ENCODE measurements around the gene DRC3.

The DRC3 gene

DNA sequence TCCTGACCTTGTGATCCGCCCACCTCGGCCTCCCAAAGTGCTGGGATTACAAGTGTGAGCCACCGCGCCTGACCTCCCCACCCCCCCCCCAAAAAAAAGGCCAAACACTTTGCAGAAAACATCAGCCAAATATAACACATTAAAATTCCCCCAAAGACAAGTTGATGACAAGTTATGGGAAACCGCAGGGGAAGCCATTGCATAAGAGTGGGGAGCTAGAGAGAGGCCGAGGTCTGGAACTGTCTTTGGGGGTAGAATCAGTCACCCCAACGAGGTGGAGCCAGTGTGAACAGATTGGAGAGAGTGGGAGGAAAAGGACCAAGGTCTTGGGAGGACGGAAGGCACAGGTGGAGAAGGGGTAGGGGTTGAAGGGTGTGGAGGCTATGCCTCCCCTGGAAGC, 2.8 kb downstream of the DRC3 start:
- no peak overlapping the region for H3K9ac ChIP-seq (ENCODE audit: low read length)
- peaks cover 6% of the 10 kb centered on the region for H3K27me3 ChIP-seq (ENCODE audit: control insufficient read depth, insufficient read depth, low read length)
- H3K9me3 ChIP-seq (ENCODE audit: control insufficient read depth, low read depth, low read length) = no peaks in the 10 kb centered on the region
- H3K4me1 ChIP-seq (ENCODE audit: control insufficient read depth, low read depth, low read length) = peaks cover 7% of the 10 kb centered on the region
- no peak overlapping the region for H3K4me3 ChIP-seq (ENCODE audit: low read length)
- no peak overlapping the region for H3K27ac ChIP-seq (ENCODE audit: low read length)
- no peaks in the 10 kb centered on the region for H3K36me3 ChIP-seq (ENCODE audit: control insufficient read depth, low read depth, low read length)

DNA sequence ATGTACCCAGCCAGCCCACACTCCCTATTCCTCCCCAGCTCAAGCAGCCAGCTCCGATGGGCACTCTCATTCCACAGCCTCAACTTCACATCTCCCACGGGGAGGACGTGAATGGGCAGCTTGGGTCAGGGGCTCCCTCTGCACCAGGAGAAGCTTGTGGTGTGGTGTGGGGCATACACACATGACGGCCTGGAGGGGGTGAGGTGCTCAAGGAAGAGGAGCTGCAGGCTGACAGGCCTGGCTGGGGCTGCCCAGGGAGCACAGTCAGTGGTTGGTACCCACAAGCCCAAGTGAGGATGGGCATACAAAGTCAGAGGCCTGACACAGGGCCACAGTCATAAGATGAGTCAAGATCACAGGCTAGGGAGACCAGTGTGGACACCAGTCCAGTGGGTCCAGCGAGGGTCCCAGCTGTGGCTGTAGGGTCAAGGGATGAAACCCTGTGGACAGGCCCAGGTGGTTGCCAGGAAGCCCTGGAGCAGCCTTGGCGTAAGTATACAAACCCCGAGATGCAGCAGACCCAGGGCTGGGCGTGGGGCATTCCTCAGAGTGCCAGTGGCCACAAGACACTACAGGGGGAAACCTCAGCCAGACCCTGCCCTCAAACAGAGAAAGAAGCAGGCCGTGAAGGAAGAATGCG, 4.4 kb downstream of the DRC3 start:
- Histone ChIP-seq H3K9ac (ENCODE audit: low read length) (no peak overlapping the region), H3K36me3 (ENCODE audit: control insufficient read depth, low read depth, low read length) (no peaks in the 10 kb centered on the region)

DNA sequence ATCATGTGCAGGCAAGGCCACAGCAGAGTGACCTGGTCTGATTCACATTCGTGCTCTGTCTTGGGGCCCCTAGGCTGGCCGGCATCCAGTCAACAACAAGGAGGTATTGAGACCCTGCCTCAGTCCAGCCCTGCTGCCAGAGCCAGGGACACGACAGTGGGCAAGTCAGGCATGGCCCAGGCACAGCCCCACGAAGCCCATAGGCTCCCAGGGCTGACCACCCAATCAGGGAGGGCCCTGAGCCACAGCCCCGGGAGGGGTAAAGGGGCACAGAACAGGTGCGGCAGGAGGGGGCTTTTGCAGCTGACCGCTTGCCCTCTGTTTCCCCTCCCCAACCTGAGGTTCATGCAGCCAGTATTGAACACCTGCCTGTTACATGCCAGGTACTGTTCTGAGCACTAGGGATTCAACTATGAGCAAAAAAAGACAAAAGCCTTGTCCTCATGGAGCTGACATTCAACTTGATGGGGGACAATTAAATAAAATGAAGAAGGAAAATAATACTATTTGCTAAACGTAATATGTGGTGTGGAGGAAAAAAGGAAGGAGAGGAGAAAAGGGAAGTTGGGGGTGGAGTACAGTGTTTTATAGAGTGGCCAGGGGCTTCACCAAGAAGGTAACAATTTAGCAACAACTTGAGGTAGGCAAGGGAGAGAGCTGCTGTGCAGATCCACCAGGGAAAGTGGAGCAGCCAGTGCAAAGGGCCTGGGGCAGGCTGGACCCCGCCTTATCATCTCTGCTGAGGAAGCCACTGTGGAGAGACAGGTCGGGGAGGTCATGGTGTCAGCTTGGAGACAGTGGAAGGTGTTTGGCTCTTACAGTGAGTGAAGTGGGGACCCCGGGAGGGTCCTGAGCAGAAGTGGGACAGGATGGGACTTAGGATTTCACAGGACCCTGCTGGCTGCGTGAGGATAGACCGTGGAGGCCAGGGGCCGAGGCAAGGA, 6.1 kb downstream of the DRC3 start:
- H3K9me3 ChIP-seq (ENCODE audit: control insufficient read depth, low read depth, low read length) = no peaks in the 10 kb centered on the region
- no peak overlapping the region for H3K9ac ChIP-seq (ENCODE audit: low read length)

More for the DNA sequence above, 4.4 kb downstream of the DRC3 start:
- Histone ChIP-seq H3K4me1 (ENCODE audit: control insufficient read depth, low read depth, low read length) (peaks cover 4% of the 10 kb centered on the region), H3K9me3 (ENCODE audit: control insufficient read depth, low read depth, low read length) (no peaks in the 10 kb centered on the region), H3K4me3 (ENCODE audit: low read length) (no peak overlapping the region), H3K27ac (ENCODE audit: low read length) (no peak overlapping the region), H3K27me3 (ENCODE audit: control insufficient read depth, insufficient read depth, low read length) (no peaks in the 10 kb centered on the region)

DNA sequence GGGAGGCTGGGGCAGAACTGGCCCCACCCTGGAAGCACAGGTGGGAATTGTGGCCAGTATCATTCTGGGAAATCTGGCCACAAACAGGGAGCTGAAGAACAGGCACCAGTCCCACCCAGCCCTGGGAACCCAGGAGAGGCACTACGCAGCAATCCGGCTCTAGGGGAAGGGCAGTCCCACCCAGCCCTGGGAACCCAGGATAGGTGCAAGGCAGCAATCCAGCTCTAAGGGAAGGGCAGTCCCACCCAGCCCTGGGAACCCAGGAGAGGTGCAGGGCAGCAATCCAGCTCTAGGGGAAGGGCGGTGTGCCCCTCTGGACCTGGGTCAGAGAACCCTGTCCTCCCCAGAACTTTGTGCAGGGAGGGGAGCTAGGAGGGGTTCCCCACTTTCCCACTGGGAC, 7.1 kb downstream of the DRC3 start:
- Histone ChIP-seq H3K4me3 (ENCODE audit: low read length) (no peak overlapping the region), H3K36me3 (ENCODE audit: control insufficient read depth, low read depth, low read length) (no peaks in the 10 kb centered on the region), H3K4me1 (ENCODE audit: control insufficient read depth, low read depth, low read length) (no peaks in the 10 kb centered on the region), H3K27ac (ENCODE audit: low read length) (no peak overlapping the region), H3K9me3 (ENCODE audit: control insufficient read depth, low read depth, low read length) (no peaks in the 10 kb centered on the region), H3K27me3 (ENCODE audit: control insufficient read depth, insufficient read depth, low read length) (no peaks in the 10 kb centered on the region), H3K9ac (ENCODE audit: low read length) (no peak overlapping the region)

More for the DNA sequence above, 6.1 kb downstream of the DRC3 start:
- Histone ChIP-seq H3K27me3 (ENCODE audit: control insufficient read depth, insufficient read depth, low read length) (no peaks in the 10 kb centered on the region), H3K36me3 (ENCODE audit: control insufficient read depth, low read depth, low read length) (no peaks in the 10 kb centered on the region), H3K4me1 (ENCODE audit: control insufficient read depth, low read depth, low read length) (no peaks in the 10 kb centered on the region), H3K27ac (ENCODE audit: low read length) (no peak overlapping the region), H3K4me3 (ENCODE audit: low read length) (no peak overlapping the region)

DNA sequence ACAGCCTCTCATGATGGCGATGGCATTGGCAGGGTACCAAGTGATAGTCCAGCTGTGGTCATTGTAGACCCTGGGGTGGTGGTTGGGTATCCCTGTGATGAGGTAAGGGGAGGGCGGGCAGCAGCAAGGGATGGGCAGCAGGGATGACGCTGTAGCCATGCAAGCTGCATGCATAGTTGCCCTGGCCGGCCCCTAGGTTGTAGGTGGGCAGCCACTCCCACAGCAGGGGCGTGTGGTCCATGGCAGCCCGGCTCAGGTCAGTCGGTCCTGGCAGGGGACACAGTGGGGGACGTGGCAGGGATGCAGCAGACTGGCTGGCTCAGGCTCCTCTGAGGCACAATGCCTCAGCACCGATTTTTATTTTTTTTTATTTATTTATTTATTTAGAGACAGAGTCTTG, 8.7 kb downstream of the DRC3 start:
- no peaks in the 10 kb centered on the region for H3K9me3 ChIP-seq (ENCODE audit: control insufficient read depth, low read depth, low read length)
- H3K4me3 ChIP-seq (ENCODE audit: low read length) = no peak overlapping the region
- H3K27ac ChIP-seq (ENCODE audit: low read length) = no peak overlapping the region
- H3K4me1 ChIP-seq (ENCODE audit: control insufficient read depth, low read depth, low read length) = no peaks in the 10 kb centered on the region
- no peaks in the 10 kb centered on the region for H3K27me3 ChIP-seq (ENCODE audit: control insufficient read depth, insufficient read depth, low read length)
- H3K36me3 ChIP-seq (ENCODE audit: control insufficient read depth, low read depth, low read length) = no peaks in the 10 kb centered on the region
- H3K9ac ChIP-seq (ENCODE audit: low read length) = no peak overlapping the region

DNA sequence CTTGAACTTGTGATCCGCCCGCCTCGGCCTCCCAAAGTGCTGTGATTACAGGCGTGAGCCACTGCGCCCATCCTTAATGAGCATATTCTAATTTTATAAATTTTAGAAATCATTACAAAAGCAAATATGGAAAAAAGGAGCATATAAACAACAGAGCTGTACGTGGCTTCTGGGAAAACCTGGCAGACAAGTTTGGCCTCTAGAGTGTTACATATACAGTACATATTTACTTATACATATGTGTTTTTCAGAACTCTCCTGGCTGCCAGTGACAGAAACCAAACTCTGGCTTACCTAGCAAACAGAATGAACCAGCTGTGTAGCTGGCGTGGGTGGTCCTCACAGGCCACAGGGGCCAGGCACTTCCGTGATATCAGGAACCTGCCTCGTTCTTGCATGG, 10.1 kb downstream of the DRC3 start:
- no peak overlapping the region for H3K4me3 ChIP-seq (ENCODE audit: low read length)
- H3K9me3 ChIP-seq (ENCODE audit: control insufficient read depth, low read depth, low read length) = no peaks in the 10 kb centered on the region
- no peak overlapping the region for H3K9ac ChIP-seq (ENCODE audit: low read length)
- no peak overlapping the region for H3K27ac ChIP-seq (ENCODE audit: low read length)
- H3K27me3 ChIP-seq (ENCODE audit: control insufficient read depth, insufficient read depth, low read length) = no peaks in the 10 kb centered on the region
- H3K36me3 ChIP-seq (ENCODE audit: control insufficient read depth, low read depth, low read length) = no peaks in the 10 kb centered on the region
- no peaks in the 10 kb centered on the region for H3K4me1 ChIP-seq (ENCODE audit: control insufficient read depth, low read depth, low read length)

DNA sequence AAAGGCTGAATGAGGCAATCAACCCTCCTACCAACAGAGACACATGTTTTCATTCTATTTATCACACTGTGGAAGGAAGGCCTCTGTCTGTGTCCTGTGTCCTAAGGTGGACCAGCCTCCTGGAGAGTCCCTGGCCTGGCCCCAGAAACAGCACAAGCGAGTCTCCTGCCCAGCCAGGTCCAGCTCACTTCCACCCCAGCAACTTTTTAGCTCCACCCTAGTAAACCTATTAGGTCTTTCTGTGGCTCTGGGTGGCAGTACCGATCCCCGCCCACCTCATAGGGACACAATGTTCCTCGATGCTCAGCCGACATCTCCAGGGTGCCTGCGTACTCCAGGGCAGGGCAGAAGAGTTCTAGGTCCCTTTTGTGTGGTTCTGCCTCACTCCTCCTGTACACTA, 10.7 kb downstream of the DRC3 start:
- H3K9ac ChIP-seq (ENCODE audit: low read length) = no peak overlapping the region
- H3K27ac ChIP-seq (ENCODE audit: low read length) = no peak overlapping the region
- H3K4me3 ChIP-seq (ENCODE audit: low read length) = no peak overlapping the region
- H3K27me3 ChIP-seq (ENCODE audit: control insufficient read depth, insufficient read depth, low read length) = no peaks in the 10 kb centered on the region
- no peaks in the 10 kb centered on the region for H3K9me3 ChIP-seq (ENCODE audit: control insufficient read depth, low read depth, low read length)
- no peaks in the 10 kb centered on the region for H3K36me3 ChIP-seq (ENCODE audit: control insufficient read depth, low read depth, low read length)
- no peaks in the 10 kb centered on the region for H3K4me1 ChIP-seq (ENCODE audit: control insufficient read depth, low read depth, low read length)

DNA sequence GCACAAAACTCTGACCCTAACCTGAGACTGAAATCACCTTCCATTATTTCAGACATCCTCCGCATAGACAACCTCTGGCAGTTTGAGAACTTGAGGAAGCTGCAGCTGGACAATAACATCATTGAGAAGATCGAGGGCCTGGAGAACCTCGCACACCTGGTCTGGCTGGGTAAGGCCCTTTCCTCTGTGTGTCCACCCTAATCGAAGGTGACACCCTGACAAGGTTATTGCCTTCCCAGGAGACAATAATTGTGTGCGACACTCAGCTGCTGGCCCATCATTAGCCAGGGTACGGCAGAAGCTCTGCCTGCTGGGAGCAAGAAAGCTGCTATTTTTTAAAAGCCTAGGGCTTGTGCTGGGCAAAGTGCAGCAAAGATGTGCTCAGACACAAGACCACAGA, 11.1 kb downstream of the DRC3 start:
- no peak overlapping the region for H3K27ac ChIP-seq (ENCODE audit: low read length)

DNA sequence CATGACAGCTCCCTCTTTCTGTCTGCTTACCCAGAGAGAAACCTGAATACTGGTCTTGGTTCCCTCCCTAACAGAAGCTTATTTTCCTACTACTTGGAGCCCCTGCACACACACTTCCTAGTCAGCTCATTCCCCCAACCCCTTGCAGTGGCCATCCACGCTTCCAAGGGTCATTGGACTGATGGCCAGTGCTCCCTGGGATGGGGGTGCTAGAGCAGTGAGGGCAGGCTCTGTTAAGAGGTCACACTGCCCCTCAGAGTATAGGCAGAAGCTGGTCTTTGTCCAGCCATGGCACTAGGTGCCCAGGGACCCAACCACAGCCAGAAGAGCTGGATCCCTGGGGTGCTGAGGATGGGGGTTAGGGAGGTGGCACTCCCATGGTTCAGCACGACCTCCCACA, 12.5 kb downstream of the DRC3 start:
- H3K9ac ChIP-seq (ENCODE audit: low read length) = no peak overlapping the region
- H3K27ac ChIP-seq (ENCODE audit: low read length) = no peak overlapping the region
- no peaks in the 10 kb centered on the region for H3K9me3 ChIP-seq (ENCODE audit: control insufficient read depth, low read depth, low read length)
- no peaks in the 10 kb centered on the region for H3K36me3 ChIP-seq (ENCODE audit: control insufficient read depth, low read depth, low read length)
- H3K27me3 ChIP-seq (ENCODE audit: control insufficient read depth, insufficient read depth, low read length) = no peaks in the 10 kb centered on the region
- no peak overlapping the region for H3K4me3 ChIP-seq (ENCODE audit: low read length)
- H3K4me1 ChIP-seq (ENCODE audit: control insufficient read depth, low read depth, low read length) = no peaks in the 10 kb centered on the region

More for the DNA sequence above, 11.1 kb downstream of the DRC3 start:
- no peaks in the 10 kb centered on the region for H3K27me3 ChIP-seq (ENCODE audit: control insufficient read depth, insufficient read depth, low read length)
- H3K36me3 ChIP-seq (ENCODE audit: control insufficient read depth, low read depth, low read length) = no peaks in the 10 kb centered on the region
- no peak overlapping the region for H3K4me3 ChIP-seq (ENCODE audit: low read length)
- H3K9me3 ChIP-seq (ENCODE audit: control insufficient read depth, low read depth, low read length) = no peaks in the 10 kb centered on the region
- no peak overlapping the region for H3K9ac ChIP-seq (ENCODE audit: low read length)
- no peaks in the 10 kb centered on the region for H3K4me1 ChIP-seq (ENCODE audit: control insufficient read depth, low read depth, low read length)

DNA sequence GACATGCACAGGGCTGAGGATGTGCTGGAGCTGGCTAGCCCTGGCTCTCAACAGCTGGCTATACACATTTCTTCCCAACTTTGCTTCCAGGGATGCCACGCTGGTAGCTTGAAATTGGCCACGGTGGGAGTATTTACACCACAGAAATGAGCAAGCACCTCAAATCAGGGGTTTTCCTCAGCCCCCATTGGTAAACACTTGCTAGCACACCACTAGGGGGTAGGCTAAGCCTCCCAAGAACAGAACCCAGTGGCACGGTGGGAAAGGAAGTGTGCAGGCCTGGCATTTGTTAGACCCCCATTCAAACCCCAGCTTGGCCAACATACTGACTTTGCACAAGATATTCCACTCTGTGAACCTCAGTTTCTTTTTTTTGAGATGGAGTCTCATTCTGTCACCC, 12.9 kb downstream of the DRC3 start:
- H3K27ac ChIP-seq (ENCODE audit: low read length) = no peak overlapping the region
- H3K36me3 ChIP-seq (ENCODE audit: control insufficient read depth, low read depth, low read length) = no peaks in the 10 kb centered on the region
- no peaks in the 10 kb centered on the region for H3K4me1 ChIP-seq (ENCODE audit: control insufficient read depth, low read depth, low read length)
- H3K27me3 ChIP-seq (ENCODE audit: control insufficient read depth, insufficient read depth, low read length) = no peaks in the 10 kb centered on the region
- no peak overlapping the region for H3K9ac ChIP-seq (ENCODE audit: low read length)
- H3K4me3 ChIP-seq (ENCODE audit: low read length) = no peak overlapping the region
- H3K9me3 ChIP-seq (ENCODE audit: control insufficient read depth, low read depth, low read length) = no peaks in the 10 kb centered on the region

DNA sequence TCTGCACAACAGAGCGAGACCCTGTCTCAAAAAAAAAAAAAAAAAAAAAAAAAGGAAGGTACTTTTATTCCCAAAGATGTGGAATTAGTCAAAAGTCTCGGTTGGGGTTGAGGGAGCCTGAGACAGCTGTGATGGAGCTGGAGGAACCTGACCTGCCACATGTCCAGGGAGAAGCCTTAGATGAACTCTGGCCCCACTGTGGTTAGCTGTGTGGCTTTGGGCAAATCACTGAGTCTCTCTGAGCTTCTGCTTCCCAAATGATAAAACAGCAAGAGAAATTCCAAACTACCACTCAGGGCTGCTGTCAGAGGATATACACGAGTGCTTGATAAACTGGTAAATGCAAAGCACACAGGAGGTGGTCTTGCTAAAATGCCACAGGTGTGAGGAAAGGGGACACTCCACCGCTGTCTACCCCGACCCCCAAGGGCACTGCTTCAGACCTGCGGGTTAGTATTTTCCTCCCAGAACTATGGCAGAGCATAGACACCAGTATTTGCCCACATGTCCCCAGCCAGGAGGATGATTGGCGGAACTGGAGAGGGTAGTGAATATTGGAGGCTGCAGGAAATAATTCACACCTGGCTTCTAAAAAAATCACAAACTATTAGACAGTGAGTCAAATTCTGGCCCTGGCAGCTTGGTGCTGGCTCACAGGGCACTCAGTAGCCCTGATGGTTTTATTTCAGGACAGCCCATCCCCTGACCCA, 14.7 kb downstream of the DRC3 start:
- Histone ChIP-seq H3K9me3 (ENCODE audit: control insufficient read depth, low read depth, low read length) (no peaks in the 10 kb centered on the region), H3K4me3 (ENCODE audit: low read length) (no peak overlapping the region), H3K27ac (ENCODE audit: low read length) (no peak overlapping the region), H3K4me1 (ENCODE audit: control insufficient read depth, low read depth, low read length) (no peaks in the 10 kb centered on the region), H3K36me3 (ENCODE audit: control insufficient read depth, low read depth, low read length) (no peaks in the 10 kb centered on the region), H3K27me3 (ENCODE audit: control insufficient read depth, insufficient read depth, low read length) (no peaks in the 10 kb centered on the region), H3K9ac (ENCODE audit: low read length) (no peak overlapping the region)
